NCI-H128 (cell line): ENCODE results near the gene NCBP3.

Experiments used
- DNase-seq: peaks from one replicate; lab custom pipeline; 2025; ENCODE audit not compliant: unreplicated experiment; lab: John Stamatoyannopoulos, UW

The NCBP3 gene

DNA sequence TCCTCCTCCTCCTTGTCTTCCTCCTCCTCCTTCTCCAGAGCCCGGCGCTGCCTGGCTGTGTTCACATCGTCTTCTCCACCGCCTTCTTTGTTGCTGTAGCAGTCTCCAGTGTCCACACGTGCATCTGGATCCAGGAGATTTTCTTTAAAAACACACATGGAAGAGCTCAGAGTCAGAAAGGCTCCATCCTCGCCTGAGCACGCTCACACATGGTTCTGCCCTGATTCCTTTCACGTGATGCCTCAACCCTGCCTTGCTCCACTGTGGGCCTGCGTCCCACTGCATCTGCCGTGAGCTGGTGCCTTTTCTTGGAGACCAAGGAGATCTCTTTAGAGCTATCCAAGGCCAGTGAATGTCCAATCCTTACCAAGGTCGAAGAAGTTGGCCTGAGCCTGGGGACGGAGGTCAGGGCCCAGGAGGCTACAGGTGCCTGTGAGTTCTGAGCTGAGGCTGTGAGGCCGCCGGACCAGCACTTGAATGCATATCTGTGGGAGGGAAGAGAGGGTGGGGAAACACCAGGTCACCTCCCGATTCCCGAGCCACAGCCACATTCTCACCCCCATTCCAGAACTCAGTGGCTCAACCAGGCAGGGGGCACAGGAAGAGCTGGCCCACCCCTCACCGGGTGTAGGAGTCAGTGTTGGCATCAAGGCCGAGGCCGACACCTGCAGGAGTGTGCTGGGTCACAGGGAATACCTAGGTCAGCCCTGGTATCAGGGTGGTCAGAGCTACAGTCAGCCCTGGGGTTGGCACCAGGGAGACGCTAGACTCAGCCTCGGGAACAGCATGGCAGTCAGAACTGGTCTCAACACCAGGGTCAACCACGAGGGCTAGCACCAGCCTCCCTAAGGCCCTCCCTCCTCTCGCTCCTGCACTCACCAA, 84.8 kb downstream of the NCBP3 start:
- DNase-seq, result no peak

DNA sequence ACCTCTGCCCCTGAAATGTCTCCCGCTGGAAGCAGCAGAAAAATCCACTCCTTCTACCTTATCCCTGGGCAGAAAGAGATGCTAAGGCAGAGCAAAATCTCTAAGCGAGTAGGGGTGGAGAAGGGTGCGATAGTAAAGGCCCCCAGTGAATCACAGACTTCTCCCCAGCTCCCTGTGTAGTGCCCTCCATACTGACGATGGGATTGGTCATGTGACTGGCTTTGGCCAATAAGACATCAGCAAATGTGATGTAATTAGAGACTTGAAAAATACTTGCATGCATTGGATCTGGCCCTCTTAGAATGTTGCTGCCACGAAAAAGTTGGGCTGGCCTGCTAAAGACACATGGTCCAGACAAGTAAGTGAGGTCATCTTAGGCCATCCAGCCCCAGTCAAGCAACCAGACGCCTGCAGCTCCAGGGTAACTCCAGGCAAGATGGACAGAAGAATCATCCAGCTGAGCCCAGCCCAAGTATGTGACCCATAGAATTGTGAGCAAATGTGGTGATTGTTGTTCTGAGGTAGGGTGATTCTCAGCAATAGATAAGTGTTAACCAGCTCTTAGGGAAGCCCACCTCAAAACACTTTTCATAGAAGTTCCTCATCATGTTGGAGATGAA, 86.3 kb downstream of the NCBP3 start:
- no peak for DNase-seq

DNA sequence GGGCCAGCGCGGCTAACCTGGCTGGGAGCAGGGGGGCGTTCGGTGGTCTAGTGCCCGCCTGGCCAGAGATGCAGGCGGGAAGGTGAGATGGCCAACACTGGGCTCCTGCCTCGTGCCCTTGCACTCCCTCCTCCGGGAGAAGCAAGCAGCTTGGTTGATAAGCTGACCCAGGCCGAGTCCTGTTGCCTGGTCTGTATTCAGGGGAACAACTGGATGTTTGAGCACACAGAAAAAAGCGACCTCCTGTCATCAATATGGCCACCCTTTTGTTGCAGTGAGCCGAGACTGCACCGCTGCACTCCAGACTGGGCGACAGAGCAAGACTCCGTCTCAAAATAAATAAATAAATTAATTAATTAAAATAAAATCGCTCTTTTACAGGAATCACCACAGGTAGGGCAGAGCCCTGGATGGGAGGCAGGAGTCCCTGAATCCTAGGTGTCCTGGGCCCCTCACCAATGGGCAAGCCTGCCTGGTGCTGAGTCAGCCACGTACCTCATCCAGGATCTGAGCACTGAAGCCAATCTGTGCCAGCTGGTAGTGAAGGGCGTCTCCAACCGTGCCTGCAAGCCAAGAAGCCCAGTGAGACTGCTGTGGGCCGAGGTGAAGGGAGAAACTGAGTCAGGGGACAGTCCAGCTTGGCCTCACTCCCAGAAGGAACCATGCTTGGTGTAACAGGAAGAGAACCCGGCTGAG, 90.6 kb downstream of the NCBP3 start:
- DNase-seq, result no peak

DNA sequence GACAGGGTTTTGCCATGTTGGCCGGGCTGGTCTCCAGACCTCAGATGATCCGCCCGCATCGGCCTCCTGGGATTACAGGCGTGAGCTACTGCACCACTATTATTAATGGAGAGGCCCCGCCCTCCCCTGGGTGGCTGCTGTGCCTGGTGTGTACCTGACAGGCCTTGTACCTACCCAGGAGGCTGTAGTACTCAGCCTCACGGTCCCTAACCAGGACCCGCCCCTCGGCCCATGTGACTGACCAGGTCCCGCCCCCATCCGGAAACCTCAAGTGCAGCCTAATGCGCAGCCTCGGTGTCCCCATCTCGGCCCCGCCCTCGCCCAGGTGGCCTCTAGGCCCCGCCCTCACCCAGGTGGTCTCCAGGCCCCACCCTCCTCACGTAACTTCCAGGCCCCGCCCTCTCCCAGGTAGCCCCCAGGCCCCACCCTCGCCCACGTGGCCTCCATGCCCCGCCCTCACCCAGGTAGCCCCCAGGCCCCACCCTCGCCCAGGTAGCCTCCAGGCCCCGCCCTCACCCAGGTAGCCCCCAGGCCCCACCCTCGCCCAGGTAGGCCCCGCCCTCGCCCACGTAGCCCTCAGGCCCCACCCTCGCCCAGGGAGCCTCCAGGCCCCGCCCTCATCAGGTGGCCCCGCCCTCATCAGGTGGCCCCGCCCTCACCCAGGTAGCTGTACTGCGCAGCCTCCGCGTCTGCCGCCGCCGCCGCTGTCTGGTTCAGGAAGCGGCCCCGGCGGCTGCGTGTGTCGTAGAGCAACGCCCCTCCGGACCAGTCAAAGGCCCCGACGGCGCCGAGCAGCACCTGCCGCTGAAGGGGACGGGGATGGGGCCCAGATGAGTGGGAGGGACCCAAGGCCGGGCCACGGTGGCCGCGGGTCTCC, 91.3 kb downstream of the NCBP3 start:
- DNase-seq, result peak; percentile 85

DNA sequence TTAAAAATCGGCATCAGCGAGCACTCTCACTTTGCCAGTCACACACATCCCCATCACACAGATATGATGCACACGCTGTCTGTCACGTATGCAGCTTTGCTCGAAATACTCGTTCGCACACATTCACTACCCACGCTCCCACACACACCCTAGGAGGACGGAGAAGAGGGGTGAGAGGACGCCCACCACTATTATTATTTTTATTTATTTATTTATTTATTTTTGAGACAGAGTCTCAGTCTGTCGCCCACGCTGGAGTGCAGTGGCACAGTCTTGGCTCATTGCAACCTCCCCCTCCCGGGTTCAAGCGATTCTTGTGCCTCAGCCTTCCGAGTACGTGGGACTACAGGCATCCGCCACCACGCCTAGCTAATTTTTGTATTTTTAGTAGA, 92.0 kb downstream of the NCBP3 start:
- DNase-seq, result no peak

DNA sequence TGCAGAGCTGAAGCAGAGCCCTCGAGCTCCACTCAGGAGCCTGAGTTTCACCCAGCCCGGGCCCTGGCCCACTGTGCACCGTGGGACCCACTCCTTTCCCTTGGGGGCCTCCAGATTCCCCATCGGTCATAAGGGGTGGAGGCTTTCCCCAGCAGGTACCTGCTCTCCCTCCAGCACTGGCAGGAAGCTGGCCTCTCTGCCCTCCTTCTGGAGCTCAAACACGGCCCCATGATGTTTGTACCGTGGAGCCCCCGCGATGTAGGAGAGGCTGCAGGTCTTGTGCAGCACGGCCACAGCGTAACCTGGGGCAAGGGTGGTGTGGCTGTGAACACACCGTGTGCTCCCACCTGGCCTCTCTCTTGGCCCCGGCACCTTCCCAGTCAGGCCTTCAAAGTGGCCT, 92.4 kb downstream of the NCBP3 start:
- DNase-seq, result no peak
